ENCODE results near the gene SELENON. TPM values are rescaled to one million over a fixed set of nuclear protein-coding genes. Genes with fewer than 3 reads are reported as not detected.

SELENON gene
- total and polyA plus RNA-seq, 9 of the 15 experiments (the other 6 are each of a cell fraction or from before 2014, with no cell fraction given): 0.43 to 26.7 (median 7.0) TPM

DNA sequence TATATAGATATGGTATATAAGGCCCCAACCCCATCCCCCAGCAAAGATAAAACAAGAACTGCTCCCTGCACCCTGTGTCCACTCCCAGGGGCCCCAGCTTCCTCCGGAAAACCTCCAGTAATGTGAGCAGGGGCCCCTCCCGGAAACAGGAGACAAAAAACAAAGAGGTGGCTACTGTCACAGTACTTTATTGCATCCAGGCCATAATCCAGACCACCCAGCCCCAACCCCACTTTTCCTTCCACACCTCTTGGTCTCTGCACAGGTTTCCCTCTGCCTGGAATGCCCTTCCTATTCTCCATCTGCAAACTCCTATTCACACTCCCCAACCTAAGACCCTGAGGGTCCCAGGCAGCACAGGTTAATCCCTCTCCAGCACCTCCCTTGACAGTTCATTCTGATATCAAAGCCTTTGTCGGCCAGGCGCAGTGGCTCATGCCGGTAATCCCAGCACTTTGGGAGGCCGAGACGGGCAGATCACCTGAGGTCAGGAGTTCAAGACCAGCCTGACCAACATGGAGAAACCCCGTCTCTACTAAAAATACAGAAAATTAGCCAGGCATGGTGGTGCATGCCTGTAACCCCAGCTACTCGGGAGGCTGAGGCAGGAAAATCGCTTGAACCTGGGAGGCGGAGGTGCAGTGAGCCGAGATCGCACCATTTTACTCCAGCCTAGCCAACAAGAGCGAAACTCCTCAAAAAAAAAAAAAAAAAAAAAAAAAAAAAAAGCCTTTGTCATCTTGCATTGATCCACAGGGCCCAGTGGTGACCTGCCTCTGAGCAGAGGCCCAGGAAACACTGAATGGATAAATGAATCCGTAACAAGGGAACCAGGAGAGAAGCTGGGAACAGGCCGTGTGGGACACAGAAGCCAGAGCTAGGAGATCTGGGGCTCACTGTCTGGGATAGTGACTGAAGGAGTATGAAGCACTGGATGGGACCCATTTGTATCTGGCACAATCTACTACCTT is 61.6 kb downstream of the SELENON start (continued):
- TF ChIP-seq, protein P1, sequence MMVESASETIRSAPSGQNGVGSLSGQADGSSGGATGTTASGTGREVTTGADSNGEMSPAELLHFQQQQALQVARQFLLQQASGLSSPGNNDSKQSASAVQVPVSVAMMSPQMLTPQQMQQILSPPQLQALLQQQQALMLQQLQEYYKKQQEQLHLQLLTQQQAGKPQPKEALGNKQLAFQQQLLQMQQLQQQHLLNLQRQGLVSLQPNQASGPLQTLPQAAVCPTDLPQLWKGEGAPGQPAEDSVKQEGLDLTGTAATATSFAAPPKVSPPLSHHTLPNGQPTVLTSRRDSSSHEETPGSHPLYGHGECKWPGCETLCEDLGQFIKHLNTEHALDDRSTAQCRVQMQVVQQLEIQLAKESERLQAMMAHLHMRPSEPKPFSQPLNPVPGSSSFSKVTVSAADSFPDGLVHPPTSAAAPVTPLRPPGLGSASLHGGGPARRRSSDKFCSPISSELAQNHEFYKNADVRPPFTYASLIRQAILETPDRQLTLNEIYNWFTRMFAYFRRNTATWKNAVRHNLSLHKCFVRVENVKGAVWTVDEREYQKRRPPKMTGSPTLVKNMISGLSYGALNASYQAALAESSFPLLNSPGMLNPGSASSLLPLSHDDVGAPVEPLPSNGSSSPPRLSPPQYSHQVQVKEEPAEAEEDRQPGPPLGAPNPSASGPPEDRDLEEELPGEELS (CRISPR knock-in tag; IDR thresholded peaks at IDR 0.05; ENCODE audit: borderline replicate concordance): no peak
- TF ChIP-seq ZNF592 (IDR thresholded peaks at IDR 0.05) (peak; percentile 78), ZNF124 (CRISPR knock-in tag; IDR thresholded peaks at IDR 0.05) (no peak), RNF219 (CRISPR knock-in tag; IDR thresholded peaks at IDR 0.05) (no peak), KAT7 (CRISPR knock-in tag; IDR thresholded peaks at IDR 0.05; ENCODE audit: borderline replicate concordance) (peak; percentile 79; the same call in 1 of the 2 replicates), MCM5 (IDR thresholded peaks at IDR 0.05; ENCODE audit: low read depth) (no peak), ARNT (IDR thresholded peaks at IDR 0.05) (peak in 1 of 2 experiments; percentile 44; a peak in 1 of 4 replicates), ZNF134 (CRISPR knock-in tag; conservative IDR thresholded peaks at IDR 0.05) (no peak), EWSR1 (IDR thresholded peaks at IDR 0.05; ENCODE audit: borderline replicate concordance, low read depth, partially characterized antibody) (no peak), TCF7L2 (IDR thresholded peaks at IDR 0.05; ENCODE audit: low read depth, low read length) (no peak), MTA3 (IDR thresholded peaks at IDR 0.05; ENCODE audit: borderline replicate concordance) (peak; percentile 71; the same call in 1 of the 2 replicates), ETV6 (IDR thresholded peaks at IDR 0.05; ENCODE audit: borderline replicate concordance in 1 of 2, low read depth in 2 of 2, low read length in 1 of 2) (0 out of 4 replicates have a peak, but pooled peaks of 1 of the 2 experiments have one; percentile 59), ETV6 (CRISPR knock-in tag; IDR thresholded peaks at IDR 0.05; ENCODE audit: borderline replicate concordance) (no peak), RB1 (IDR thresholded peaks at IDR 0.05; ENCODE audit: low read depth) (no peak; the same call in 1 of the 2 replicates)
- TF ChIP-seq, protein P2, sequence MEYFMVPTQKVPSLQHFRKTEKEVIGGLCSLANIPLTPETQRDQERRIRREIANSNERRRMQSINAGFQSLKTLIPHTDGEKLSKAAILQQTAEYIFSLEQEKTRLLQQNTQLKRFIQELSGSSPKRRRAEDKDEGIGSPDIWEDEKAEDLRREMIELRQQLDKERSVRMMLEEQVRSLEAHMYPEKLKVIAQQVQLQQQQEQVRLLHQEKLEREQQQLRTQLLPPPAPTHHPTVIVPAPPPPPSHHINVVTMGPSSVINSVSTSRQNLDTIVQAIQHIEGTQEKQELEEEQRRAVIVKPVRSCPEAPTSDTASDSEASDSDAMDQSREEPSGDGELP (CRISPR knock-in tag; IDR thresholded peaks at IDR 0.05; ENCODE audit: borderline replicate concordance): peak; percentile 53; the same call in 1 of the 2 replicates

Data from K562 (cell line).